GM04504 (cell line): ENCODE results near the gene CLEC17A.
"Not testable (repeated sequence)": the region's sequence is repeated elsewhere in the genome, so short reads cannot be mapped to it uniquely, and the experiment has no call there.

Source experiments
- DNase-seq: peaks from one replicate; pipeline ENCODE4 v3.0.0-alpha.2; 2012; ENCODE audit warnings: low read depth

The CLEC17A gene

GRCh38 chr19:14559916-14560775, 22.7 kb upstream of the CLEC17A start:
- DNase-seq = no peak

GRCh38 chr19:14560776-14561108, 22.1 kb upstream of the CLEC17A start:
- no peak for DNase-seq

DNA sequence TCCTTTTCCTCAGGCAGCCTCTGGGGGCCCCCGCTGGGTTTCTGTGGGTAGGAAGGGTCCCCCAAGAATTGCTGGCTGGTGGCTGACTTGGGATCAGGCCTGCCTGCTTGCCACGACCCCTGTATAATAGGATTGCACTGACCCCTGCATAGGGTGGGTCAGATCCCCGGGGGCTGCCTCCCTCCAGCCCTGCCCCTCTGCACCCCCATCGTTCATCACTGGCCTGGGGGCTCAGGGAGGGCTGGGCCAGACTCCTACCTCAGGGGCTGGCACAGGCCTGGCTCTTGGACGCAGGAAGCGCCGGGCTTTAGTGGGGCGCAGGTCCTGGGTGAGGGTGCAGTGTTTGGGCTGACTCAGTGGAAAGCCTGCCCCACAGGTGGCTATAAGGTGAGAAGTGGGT, 21.6 kb upstream of the CLEC17A start:
- DNase-seq = no peak

DNA sequence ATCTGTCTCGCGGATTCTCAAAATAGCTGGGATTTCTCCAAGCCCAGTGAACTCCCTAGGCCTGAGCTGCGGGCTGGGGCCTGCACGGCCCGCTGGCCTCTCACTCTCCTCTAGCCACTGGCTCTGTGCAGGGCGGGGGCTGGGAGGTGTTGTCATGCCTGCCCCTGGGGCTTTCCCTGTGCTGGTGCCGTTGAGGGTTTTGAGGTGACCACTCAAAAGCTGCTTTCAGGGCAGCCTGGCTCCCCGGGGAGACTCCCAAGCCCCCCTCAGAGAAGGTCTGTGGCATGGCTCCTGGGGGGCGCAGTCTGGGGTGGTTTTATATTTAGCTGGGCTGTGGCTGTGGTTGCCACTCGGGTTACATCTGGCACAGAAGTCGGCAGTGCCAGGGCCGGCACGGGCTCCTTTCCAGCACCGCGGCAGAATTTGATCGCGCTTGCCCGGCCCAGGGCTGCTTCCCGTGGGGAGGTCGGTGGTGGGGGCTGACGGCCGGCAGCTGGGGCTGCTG, 21.0 kb upstream of the CLEC17A start:
- no peak for DNase-seq

DNA sequence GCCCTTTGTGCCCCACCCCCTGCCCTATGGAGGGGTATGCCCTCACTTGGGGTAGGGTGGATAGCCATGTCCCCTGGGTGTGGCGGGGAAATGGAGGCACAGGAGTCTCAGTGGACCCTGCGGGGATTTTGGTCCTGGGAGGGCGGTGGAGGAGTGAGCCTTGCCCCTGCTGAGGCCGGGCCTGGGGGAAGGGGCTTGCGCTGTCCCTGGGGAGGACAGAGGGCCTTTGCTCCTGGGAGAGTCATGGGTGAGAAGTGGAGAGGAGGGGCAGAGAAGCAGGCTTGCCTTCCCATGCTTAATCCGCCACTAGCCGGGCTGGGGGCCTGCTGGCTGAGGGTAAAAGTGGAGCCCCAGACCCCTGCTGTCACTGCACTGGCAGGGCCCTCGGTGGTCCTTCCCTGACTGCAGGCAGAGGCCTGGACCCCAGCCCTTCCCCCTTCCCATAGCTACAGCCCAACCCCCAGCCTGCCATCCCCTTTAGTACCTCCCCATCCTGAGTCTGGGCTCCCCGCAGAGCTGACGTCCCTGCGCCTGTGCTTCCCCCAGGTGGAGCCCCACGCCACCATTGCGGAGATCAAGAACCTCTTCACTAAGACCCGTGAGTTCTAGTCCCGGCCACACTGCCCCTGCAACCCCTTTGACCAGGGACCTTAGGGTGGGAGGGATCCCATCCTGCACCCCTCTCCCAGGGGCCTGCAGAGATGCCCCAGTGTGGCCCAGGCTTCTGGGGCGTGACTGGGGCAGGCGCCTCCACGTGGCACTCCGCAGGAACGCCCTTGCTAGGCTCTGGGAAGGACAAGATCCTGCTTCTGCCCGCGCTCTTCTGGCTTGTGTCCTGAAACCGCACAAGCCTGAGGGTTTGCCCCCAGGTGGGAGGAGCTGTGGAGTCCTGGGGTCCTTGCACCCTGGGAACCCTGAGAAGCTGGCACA, 20.0 kb upstream of the CLEC17A start:
- no peak for DNase-seq

GRCh38 chr19:14563590-14563926, 19.3 kb upstream of the CLEC17A start:
- DNase-seq = no peak

DNA sequence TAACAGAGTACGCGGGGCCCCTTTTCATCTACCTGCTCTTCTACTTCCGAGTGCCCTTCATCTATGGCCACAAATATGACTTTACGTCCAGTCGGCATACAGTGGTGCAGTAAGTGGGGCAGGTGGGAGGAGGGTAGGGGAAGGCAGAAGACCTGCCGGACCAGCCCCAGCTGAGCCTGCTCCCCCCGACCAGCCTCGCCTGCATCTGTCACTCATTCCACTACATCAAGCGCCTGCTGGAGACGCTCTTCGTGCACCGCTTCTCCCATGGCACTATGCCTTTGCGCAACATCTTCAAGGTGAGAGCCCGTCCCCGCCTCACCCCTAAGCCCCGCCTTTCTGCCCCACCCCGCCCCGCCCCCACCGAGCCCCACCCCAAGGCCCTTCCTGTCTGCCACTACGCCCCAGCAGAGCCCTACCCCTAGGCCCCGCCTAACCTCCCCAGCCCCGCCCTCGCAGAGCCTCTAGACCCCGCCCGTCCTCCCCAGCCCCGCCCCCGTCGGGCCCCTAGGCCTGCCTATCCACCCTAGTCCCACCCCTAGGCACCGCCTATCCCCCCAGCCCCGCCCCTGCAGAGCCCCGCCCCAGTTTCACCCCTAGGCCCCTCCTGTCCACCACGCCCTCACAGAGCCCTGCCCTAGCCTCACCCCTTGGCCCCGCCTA, 18.8 kb upstream of the CLEC17A start:
- no peak for DNase-seq

DNA sequence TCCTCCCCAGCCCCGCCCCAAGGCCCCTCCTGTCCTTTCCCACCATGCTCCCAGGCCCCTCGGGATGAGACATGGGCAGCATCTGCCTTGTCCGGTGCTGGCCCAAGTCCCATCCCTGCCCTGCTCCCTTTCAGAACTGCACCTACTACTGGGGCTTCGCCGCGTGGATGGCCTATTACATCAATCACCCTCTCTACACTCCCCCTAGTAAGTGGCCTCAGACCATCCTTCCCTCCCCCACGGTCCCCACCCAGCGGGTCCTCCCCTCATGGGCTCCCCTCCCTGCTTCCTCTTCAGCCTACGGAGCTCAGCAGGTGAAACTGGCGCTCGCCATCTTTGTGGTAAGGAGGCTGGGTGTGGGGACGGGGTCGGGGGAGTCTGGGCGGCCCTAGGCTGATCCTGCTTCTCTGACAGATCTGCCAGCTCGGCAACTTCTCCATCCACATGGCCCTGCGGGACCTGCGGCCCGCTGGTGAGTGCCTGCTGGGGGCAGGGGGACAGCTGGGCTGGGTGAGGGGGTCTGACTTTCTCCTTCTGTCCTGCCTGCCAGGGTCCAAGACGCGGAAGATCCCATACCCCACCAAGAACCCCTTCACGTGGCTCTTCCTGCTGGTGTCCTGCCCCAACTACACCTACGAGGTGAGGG, 18.1 kb upstream of the CLEC17A start:
- DNase-seq = not testable (repeated sequence)

DNA sequence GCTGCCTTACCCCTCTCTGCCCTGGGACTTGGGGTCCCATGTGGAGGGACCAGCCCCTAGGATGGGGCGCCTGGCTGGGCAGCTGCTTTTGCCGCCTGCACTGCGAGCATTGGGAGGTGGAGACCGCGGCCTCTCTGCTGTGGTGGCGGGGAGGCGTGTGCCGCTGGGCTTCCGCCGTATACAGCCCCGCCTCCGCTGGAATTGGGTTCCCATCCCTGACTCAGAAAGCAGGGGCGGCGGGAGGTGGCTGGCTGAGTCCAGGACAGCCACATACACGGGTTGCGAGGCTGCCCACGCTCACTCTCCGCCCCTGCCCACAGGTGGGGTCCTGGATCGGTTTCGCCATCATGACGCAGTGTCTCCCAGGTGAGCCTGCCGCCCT, 17.6 kb upstream of the CLEC17A start:
- DNase-seq = no peak

- no peak for DNase-seq
Observed at GRCh38 chr19:14565765-14566711, 16.8 kb upstream of the CLEC17A start.

DNA sequence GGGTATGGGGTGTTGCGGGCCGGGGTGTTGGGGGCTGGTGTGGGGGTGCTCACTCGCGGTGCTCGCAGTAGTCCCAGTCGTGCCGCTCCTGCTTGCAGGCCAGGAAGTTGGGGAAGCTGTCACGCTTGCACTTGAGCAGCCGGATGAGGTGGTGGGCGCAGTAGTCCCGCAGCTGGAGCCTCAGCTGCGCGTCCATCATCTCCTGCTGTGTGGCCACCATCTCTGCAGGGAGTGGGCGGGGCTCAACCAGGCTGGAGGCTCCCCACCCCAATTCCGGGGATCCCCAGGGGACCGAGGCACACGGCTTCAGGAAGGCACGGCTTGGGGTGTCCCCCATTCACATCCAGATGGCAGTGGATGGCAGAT, 16.2 kb upstream of the CLEC17A start:
- no peak for DNase-seq

- DNase-seq = no peak
Observed at GRCh38 chr19:14567079-14567478, 15.8 kb upstream of the CLEC17A start.

- no peak for DNase-seq
Observed at GRCh38 chr19:14570864-14571527, 11.9 kb upstream of the CLEC17A start.

DNA sequence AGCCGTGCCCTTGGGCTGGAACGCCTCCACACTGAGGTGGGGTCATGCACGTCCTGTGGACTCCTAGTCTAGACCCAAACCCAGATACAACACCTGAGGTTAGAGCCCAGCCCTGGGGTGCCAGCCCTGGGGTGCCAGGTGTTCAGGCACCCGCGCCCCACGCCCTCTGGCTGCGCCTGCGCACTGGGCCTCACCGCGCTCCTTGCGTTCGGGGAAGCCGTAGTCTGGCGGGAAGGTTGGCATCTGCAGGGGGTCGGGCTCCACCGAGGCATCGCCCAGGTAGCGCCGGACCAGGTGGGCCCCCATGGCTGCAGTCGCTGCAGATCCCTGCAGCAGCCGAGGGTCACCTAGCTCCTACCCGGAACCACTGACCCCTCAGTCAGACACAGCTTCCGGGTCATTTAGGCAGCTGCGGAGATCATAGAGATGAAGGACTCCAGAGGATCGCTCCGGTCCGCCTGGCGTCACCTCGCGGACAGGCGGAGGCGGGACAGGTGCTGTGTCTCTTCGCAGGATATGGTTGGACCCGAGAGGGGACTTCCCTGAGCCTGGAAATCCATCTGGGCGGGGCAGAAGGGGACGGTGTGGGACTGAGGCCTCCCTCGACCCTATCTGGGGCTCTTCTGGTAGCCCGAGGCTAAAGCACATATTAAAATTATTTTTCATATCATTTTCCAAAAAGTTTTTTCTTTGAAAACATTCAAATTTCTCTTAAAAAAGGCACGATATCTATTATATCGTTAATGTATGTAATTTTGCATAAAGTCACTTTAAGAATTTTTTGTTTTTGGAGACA, 11.0 kb upstream of the CLEC17A start, which contains the start of gene NDUFB7:
TSS of gene NDUFB7 (minus strand) at position 372 of the 796 bp plus-strand sequence. CDS start at position 306, 66 bp downstream.
- peak; percentile 83 for DNase-seq

GRCh38 chr19:14575428-14575980, 7.4 kb upstream of the CLEC17A start:
- no peak for DNase-seq

GRCh38 chr19:14576363-14576762, 6.5 kb upstream of the CLEC17A start:
- DNase-seq = no peak

- no peak for DNase-seq
Observed at GRCh38 chr19:14577264-14577663, 5.6 kb upstream of the CLEC17A start.

DNA sequence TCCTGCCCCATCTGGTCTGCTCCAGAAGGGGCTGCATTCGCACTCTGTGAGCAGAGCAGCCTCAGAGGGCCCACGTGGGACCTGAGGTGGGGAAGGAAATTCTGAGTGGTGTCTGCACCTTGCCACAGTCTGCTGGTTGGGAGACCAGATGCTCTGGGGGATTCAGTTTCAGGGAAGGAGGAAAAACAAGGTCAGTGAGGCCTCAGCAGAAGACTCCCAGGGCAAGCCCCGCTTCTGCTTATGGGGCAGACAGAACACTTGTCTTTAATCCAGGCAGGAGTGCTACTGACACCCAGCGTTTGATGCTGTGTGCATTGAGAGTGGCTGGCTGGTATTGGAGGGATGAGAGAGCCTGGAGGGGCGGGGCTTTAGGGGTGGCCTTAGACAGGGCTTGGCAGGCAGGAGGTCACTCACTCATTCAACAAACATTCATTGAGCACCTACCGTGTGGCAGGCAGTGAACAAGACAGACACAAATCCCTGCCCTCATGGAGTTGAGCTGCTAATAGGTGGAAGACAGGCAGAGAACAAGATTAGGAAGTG, 4.9 kb upstream of the CLEC17A start:
- DNase-seq = no peak
